Pancreas (tissue), 10 donors: ENCODE results near the gene ZNF180. TPM values are rescaled to one million over a fixed set of nuclear protein-coding genes. Genes with fewer than 3 reads are reported as not detected.

ENCODE experiments used
- ATAC-seq, 4 donors: fragments of 200-7000 bp; cut with Tn5 transposase; one replicate each; pipeline versions ENCODE4 v1.8.0 to v1.9.1; 2020; ENCODE audit warnings: mild to moderate bottlenecking in 4 of 4, moderate library complexity in 4 of 4
- DNase-seq, 6 donors: peaks; one replicate each; pipeline ENCODE4 v3.0.0-alpha.2; 2020
- FAIRE-seq: peaks from 2 replicates; lab custom pipeline; 2012; peaks lifted over from hg19 to GRCh38; lab: Jason Lieb, UNC
- H3K27ac ChIP-seq, 4 donors: fragments of 200-600 bp; sonication (generic); 1 replicate in 3 of 4; 2 replicates in 1 of 4; pipeline versions ENCODE4 v1.5.0 to v1.8.0; 2020
- H3K27me3 ChIP-seq, 4 donors: fragments of 200-600 bp; one replicate each; pipeline ENCODE4 v1.8.0; 2021
- H3K36me3 ChIP-seq, 3 donors: fragments of 200-600 bp; sonication (generic) in 1 of 3; one replicate each; pipeline versions ENCODE4 v1.5.0 to v1.8.0; 2020 to 2021
- H3K4me1 ChIP-seq, 3 donors: fragments of 200-600 bp; one replicate each; pipeline ENCODE4 v1.8.0; 2021
- H3K4me3 ChIP-seq, 4 donors: fragments of 200-600 bp; sonication (generic) in 2 of 4; one replicate each; pipeline versions ENCODE4 v1.5.0 to v1.8.0; 2020 to 2021
- H3K9me3 ChIP-seq, 4 donors: fragments of 200-600 bp; one replicate each; pipeline ENCODE4 v1.8.0; 2021
- WGBS, 2 donors: extraction: QIAGEN DNeasy Blood & Tissue Kit; methylation state at CpG; one replicate each; pipeline ENCODE4 v1.1.7; 2013; 5-methylcytosine and 5-hydroxymethylcytosine counted together
- intact Hi-C, 3 donors: fragments of 100-400 bp; cut with DNase I; formaldehyde crosslinking; loops; one replicate each; pipeline versions ENCODE4 v1.11.1 to v1.14.2; 2022
- polyA plus RNA-seq, 2 donors: library from polyadenylated mRNA; stranded (reverse); fragments of 200-250 nt; gene quantifications; one replicate each; pipeline ENCODE4 v1.2.3, GENCODE V29; 2013
- total RNA-seq, 6 donors: library from RNA; stranded (reverse); fragmentation: NEBNext Ultra II Directional in 4 of 6; extraction: Animal tissue kit (Norgen Biotek cat#: 25700) in 4 of 6; gene quantifications; one replicate each; pipeline versions ENCODE4 v1.2.1 to v1.2.4, GENCODE V29; 2021 to 2023
- TF ChIP-seq, protein P1 (sequence below), 4 donors: fragments of 200-600 bp; sonication (generic) in 3 of 4; IDR thresholded peaks; one replicate each; pipeline versions ENCODE4 v1.5.0 to v1.8.0; 2021; ENCODE audit warnings: antibody characterized with exemption in 4 of 4
- donor health status: healthy with polysubstance abuse.
- donor health status: DM: no; HTN: no; CAD: no; lungs with moderate emphysema.
- donor health status: DM: no; HTN: no; CAD: no.
- donor health status: control.
- donor health status: control.
- donor health status: Bipolar disorder and iron deficiency.
- donor health status: DM: yes; HTN: yes; CAD: no.
- donor health status: DM: no; HTN: no; CAD: no.
- donor health status: DM: no; HTN: no; CAD: no.
- donor health status: DM: yes; HTN: yes; CAD: no.

Gene ZNF180
- total RNA-seq (1 to 10 TPM; 2.6 to 5.8 (median 3.6) TPM), polyA plus RNA-seq (1 to 10 TPM; 2.9 to 4.3 TPM)

DNA sequence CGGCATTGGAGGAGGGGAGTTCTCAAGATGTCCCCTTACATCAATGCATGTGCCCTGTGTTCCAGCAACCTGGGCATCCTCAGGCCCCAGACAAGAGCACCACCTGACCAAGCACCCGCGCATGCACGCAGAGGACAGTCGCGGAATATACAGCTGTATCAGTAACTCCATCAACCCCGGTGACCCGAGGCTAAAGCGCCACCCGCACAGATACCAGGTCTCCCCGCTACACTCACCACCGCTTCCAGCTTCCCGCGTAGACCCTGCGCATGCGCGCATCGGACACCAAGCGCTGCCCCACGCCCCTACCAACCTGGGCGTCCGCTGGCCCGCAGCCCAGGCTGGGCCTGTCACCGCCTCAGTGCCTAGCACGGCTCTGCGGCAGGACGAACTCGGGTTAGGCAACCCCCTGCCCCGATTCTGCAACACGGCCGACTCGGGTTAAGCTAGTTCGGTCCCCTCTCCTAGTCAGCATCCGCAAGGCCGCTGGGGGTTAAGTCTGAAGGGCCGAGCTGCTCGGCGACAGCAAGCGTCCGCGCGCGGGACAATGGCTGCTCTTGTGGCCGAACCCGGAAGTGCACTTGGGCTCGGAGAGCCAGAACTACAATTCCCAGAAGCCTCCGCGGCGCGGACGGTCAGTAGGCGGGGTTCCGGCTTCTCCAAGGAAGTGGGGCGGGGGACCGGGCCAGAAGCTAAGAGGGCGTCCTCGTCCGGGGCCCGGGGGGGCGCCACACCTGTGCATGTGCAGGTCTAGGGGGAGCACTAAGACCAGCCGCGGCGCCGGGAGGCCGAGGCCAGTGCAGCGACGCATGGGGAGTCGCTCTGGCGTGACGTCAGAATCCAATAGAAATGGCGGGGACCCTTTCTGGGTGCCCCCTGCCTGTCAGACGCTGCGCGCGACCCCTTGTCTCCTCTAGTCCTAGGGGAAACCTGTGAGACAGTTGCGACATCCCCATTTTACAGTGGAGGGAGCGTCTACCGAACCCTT is at the start of gene ZNF180:
Gene ZNF180 (minus strand): TSS at position 561 of the 988 bp plus-strand sequence. CDS start 3,188 bp downstream, outside the sequence.
- ATAC-seq = peak; percentile 95 to 99 (median 98)
- TF ChIP-seq, protein P1, sequence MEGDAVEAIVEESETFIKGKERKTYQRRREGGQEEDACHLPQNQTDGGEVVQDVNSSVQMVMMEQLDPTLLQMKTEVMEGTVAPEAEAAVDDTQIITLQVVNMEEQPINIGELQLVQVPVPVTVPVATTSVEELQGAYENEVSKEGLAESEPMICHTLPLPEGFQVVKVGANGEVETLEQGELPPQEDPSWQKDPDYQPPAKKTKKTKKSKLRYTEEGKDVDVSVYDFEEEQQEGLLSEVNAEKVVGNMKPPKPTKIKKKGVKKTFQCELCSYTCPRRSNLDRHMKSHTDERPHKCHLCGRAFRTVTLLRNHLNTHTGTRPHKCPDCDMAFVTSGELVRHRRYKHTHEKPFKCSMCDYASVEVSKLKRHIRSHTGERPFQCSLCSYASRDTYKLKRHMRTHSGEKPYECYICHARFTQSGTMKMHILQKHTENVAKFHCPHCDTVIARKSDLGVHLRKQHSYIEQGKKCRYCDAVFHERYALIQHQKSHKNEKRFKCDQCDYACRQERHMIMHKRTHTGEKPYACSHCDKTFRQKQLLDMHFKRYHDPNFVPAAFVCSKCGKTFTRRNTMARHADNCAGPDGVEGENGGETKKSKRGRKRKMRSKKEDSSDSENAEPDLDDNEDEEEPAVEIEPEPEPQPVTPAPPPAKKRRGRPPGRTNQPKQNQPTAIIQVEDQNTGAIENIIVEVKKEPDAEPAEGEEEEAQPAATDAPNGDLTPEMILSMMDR (IDR thresholded peaks at IDR 0.05) = peak in 3 of 4 donors; percentile 31 to 59 (median 42)
- peak; percentile 93 to 98 (median 96) for DNase-seq
- intact Hi-C loops = no loop called here
- peak within 1 kb of the TSS; percentile 59 to 88 (median 80) for H3K27ac ChIP-seq
- peak within 1 kb of the TSS; percentile 50 to 77 (median 69) for H3K4me3 ChIP-seq
- 0% methylated on average over 72 to 78 of the region's 78 CpGs for WGBS, 2 donors
- peaks cover 0 to 12% (median 6%) of the 10 kb centered on the region in 3 donors for H3K4me1 ChIP-seq
- no peak for FAIRE-seq
- H3K36me3 ChIP-seq = peaks cover 0 to 19% (median 10%) of the 10 kb centered on the region in 3 donors
- H3K9me3 ChIP-seq = peaks cover 0 to 3% (median 0%) of the 10 kb centered on the region in 4 donors
- H3K27me3 ChIP-seq = no peaks in the 10 kb centered on the region

DNA sequence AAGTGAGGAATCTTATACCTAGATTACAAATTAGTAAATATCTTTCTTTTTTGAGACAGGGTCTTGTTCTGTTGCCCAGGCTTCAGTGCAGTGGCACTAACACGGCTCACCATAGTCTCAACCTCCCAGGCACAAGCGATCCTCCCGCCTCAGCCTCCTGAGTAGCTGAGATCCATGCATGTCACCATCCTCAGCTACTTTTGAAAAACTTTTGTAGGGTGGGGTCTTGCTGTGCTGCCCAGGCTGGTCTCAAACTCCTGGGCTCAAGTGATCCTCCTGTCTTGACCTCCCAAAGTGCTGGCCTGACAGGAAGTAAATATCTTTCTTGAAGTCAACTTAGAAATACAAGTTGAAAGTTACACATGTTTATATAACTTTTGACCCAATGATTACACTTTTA is 49.2 kb upstream of the ZNF180 start:
- DNase-seq (no peak), FAIRE-seq (no peak), ATAC-seq (no peak)
- Histone ChIP-seq H3K4me1 (no peaks in the 10 kb centered on the region), H3K4me3 (no peak overlapping the region), H3K9me3 (no peaks in the 10 kb centered on the region), H3K27ac (no peak overlapping the region), H3K27me3 (no peaks in the 10 kb centered on the region), H3K36me3 (no peaks in the 10 kb centered on the region)
- WGBS, 2 donors = 80 to 88% methylated on average over 3 of the region's 3 CpGs
- intact Hi-C loops = no loop called here
- TF ChIP-seq, protein P1 (IDR thresholded peaks at IDR 0.05) = no peak

DNA sequence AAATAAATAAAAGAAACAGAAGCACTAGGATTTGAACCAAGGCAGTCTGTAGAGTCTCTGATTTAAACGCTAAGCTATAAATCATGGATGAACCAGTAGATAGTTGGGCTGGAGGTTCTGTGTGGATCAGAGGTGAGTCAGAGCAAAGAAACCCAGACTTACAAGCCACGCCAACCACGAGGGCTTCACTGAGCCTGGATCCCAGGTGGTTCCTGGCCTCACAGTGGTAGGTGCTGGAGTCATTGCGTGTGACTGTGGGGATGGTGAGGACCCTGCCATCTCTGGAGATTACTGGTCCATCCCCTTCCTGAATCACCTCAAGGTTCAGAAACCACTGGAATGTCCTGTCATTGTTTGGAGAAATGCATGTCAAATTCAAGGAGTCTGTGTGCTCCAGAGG is 48.4 kb upstream of the ZNF180 start:
- 64 to 75% methylated on average over 4 of the region's 4 CpGs for WGBS, 2 donors
- TF ChIP-seq, protein P1 (IDR thresholded peaks at IDR 0.05) = no peak
- no peaks in the 10 kb centered on the region for H3K9me3 ChIP-seq
- no peaks in the 10 kb centered on the region for H3K36me3 ChIP-seq
- intact Hi-C loops = no loop called here
- H3K27me3 ChIP-seq = no peaks in the 10 kb centered on the region
- DNase-seq = no peak
- no peak overlapping the region for H3K4me3 ChIP-seq
- FAIRE-seq = no peak
- no peak for ATAC-seq
- no peaks in the 10 kb centered on the region for H3K4me1 ChIP-seq
- no peak overlapping the region for H3K27ac ChIP-seq

DNA sequence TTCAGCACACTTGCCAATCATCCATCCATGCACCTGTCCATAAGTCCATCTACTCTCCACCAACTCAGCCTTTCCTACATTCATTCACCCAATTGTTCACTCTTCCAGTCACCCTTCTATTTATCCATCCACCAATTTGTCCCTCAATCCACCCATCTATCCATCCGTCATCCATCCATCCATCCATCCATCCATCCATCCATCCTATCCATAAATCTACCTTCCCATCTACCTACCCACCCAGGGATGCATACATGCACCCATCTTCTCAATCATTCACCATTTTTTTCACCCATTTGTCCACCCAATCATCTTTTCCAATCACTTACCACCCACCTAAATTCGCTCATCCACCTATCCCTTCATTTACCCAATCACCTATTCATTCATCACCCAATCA is 43.7 kb upstream of the ZNF180 start:
- TF ChIP-seq, protein P1 (IDR thresholded peaks at IDR 0.05) = no peak
- H3K4me3 ChIP-seq = no peak overlapping the region
- H3K36me3 ChIP-seq = no peaks in the 10 kb centered on the region
- no peak for FAIRE-seq
- no peak overlapping the region for H3K27ac ChIP-seq
- no peaks in the 10 kb centered on the region for H3K9me3 ChIP-seq
- H3K4me1 ChIP-seq = no peaks in the 10 kb centered on the region
- WGBS, 2 donors = 33 to 54% methylated on average over 2 of the region's 2 CpGs
- H3K27me3 ChIP-seq = no peaks in the 10 kb centered on the region
- DNase-seq = no peak
- ATAC-seq = no peak
- intact Hi-C loops = no loop called here
